Spinal cord (tissue), 10 donors: Measurements from ENCODE around the gene CFLAR. TPM values are rescaled to one million over a fixed set of nuclear protein-coding genes. Genes with fewer than 3 reads are reported as not detected.
"Not testable (repeated sequence)": the region's sequence is repeated elsewhere in the genome, so short reads cannot be mapped to it uniquely, and the experiment has no call there.

Experiments
- DNase-seq, 6 donors: peaks; one replicate each; pipeline versions ENCODE4 v3.0.0 to v3.0.0-alpha.2; 2013 to 2015; ENCODE audit warnings: low spot score in 6 of 6, low read depth in 4 of 6
- H3K27ac ChIP-seq: one replicate; pipeline ENCODE4 v1.5.1; 2013; ENCODE audit warnings: low read depth, low read length, control low read depth
- H3K27me3 ChIP-seq: one replicate; pipeline ENCODE4 v1.6.1; 2013; ENCODE audit warnings: low read length; ENCODE audit not compliant: control insufficient read depth, insufficient read depth
- H3K36me3 ChIP-seq: one replicate; pipeline ENCODE4 v1.6.1; 2013; ENCODE audit warnings: low read length; ENCODE audit not compliant: control insufficient read depth, insufficient read depth
- H3K4me1 ChIP-seq: one replicate; pipeline ENCODE4 v1.6.1; 2013; ENCODE audit warnings: low read length; ENCODE audit not compliant: control insufficient read depth, insufficient read depth
- H3K4me3 ChIP-seq: one replicate; pipeline ENCODE4 v1.5.1; 2013; ENCODE audit warnings: low read depth, low read length, control low read depth
- H3K9me3 ChIP-seq: one replicate; pipeline ENCODE4 v1.6.1; 2013; ENCODE audit warnings: low read length; ENCODE audit not compliant: control insufficient read depth, insufficient read depth
- WGBS: methylation state at CpG from one replicate; pipeline ENCODE4 v1.1.5; 2013; ENCODE audit warnings: missing lambda C conversion rate; ENCODE audit not compliant: insufficient coverage; 5-methylcytosine and 5-hydroxymethylcytosine counted together
- polyA plus RNA-seq, 2 donors: library from polyadenylated mRNA; unstranded; fragments of 120-200 nt; gene quantifications; one replicate each; pipeline ENCODE4 v1.2.1, GENCODE V29; 2013; ENCODE audit not compliant: insufficient read length in 2 of 2
- total RNA-seq, 2 donors: library from RNA; depleted of rRNA in 1 of 2; stranded (reverse); fragments of 120-200 nt in 1 of 2; fragments of >200 nt in 1 of 2; gene quantifications; one replicate each; pipeline versions ENCODE4 v1.2.3 to v1.2.4, GENCODE V29; 2013 to 2014
- donor health status: healthy.

Gene CFLAR
- total and polyA plus RNA-seq, 4 donors, result 28.2 to 81.9 (median 57.6) TPM

DNA sequence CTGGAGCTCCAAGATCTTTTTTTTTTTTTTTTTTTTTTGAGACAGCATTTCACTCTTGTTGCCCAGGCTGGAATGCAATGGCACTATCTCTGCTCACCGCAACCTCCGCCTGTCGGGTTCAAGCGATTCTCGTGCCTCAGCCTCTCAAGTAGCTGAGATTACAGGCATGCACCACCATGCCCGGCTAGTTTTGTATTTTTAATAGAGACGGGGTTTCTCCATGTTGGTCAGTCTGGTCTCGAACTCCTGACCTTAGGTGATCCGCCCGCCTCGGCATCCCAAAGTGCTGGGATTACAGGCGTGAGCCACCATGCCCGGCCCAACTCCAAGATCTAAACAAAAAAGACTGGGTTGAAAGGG lies 1.8 kb downstream of the CFLAR start:
- H3K4me3 ChIP-seq, result peak overlapping the region; percentile 86
- peak overlapping the region; percentile 99 for H3K27ac ChIP-seq
- not testable (repeated sequence) for H3K9me3 ChIP-seq, H3K27me3 ChIP-seq, H3K36me3 ChIP-seq, DNase-seq
- WGBS, result 87% methylated on average over 5 of the region's 13 CpGs
- peaks cover 23% of the 10 kb centered on the region for H3K4me1 ChIP-seq

DNA sequence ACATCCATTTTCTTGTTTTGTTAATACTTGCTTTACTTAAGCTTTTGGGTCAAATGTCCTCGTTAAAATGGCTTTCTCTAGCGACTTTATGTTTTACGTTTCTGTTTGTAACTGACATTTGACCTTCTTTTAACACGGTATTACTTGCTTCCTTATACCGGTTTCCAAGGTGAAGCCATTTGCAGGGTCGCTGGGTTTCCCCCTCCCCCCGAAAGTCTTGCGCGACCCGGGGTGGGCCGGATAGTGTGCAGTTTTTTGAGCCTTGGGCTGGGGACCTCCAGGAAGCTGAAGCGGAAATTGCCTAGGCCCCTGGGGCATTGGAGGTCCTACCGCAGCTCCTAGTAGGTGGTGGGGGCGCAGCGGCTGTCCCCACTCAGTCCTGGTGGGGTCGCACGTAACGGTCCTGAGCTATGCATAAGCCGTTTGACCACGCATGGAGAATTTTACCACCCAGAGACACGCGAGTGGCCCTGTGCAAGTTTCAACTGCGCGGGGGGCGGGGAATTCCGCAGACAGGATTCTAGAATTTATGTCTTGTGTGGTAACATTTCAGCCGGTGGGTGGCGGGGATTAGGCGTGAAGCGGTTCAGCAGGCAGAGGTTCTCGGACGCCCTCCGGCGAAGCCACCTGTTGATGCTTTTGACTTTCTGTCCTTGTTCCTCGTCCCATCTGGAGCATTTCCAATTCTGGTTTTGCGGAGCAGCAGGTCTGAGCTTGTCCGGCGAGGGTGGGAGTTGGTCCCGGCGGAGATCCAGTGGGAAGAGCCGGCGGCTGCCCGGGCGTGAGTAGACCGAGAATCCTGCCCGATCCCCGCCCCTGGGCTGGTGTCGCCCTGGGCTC lies 2.4 kb downstream of the CFLAR start:
- peak overlapping the region; percentile 99 for H3K27ac ChIP-seq
- H3K4me1 ChIP-seq, result peaks cover 23% of the 10 kb centered on the region
- H3K27me3 ChIP-seq, result no peaks in the 10 kb centered on the region
- H3K36me3 ChIP-seq, result no peaks in the 10 kb centered on the region
- peak overlapping the region; percentile 86 for H3K4me3 ChIP-seq
- WGBS, result 1% methylated on average over 42 of the region's 48 CpGs
- no peaks in the 10 kb centered on the region for H3K9me3 ChIP-seq
- DNase-seq, result peak; percentile 27 to 82 (median 41)

DNA sequence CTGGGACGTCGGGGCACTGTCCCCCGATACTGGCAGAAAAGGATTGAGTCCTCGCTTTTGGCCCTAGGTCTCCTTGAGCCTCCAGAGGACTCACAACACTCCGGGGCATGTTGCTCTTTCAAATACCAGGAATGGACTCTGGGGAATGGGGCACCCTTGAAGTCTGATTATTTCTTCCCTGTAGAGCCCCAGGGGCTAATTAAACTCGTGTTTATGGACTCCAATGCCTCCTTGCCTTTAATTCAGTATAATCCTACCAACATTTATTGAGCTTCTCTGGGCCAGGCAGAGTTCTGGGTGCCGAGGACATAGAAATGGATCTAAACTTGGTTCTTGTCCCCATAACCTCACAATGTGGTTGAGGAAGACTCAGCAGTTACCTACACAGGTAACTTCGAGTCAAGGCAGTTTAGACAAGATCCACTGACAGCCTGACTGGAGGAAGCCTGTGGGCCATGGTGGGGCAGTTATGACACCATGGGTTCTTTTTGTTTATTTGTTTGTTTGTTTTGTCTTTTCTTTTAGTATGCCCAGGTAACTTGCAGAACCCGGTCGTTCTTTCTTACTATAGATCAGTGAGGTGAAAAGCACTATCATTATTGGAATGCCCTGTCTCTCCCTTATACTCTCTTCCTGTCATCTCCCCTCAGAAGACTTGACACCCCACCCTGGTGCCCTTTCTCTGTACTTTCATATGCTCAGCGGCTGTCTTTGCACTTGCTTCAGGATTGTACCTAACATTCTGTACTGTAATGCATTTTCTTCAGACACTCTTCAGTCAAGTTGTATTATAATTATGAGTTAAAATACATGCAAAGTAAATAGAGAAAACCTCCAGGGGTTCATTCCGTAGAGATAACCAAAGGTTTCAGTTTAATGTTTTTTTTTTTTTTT lies 3.2 kb downstream of the CFLAR start:
- Histone ChIP-seq H3K9me3 (no peaks in the 10 kb centered on the region), H3K4me3 (peak overlapping the region; percentile 86), H3K4me1 (peaks cover 23% of the 10 kb centered on the region), H3K27ac (peak overlapping the region; percentile 99), H3K36me3 (no peaks in the 10 kb centered on the region), H3K27me3 (no peaks in the 10 kb centered on the region)
- peak in 2 of 6 donors; percentile 22 to 55 for DNase-seq
- WGBS, result 14% methylated on average over 7 of the region's 12 CpGs

DNA sequence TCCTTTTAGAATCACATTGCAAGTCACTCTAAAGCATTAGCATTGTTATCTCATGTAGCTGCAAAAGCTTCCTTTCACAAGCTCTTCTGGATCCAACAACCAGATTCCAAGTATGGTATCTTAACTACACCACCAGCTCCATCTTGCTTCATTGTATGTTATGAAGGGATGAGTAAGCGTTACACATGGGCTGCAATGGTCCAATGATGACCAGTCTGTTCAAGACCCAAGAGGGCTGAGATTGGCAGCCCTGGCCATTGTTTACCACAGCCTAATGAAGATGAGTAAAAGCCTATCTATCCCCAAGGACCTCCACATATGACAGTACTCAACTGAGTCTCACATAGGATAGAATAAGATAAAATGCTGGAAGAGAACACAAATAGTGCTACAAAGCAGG lies 6.3 kb downstream of the CFLAR start:
- H3K27ac ChIP-seq, result no peak overlapping the region
- H3K36me3 ChIP-seq, result no peaks in the 10 kb centered on the region
- H3K4me1 ChIP-seq, result peaks cover 25% of the 10 kb centered on the region
- WGBS, result no CpG with 5 or more reads among the region's 1 CpG
- no peak for DNase-seq
- no peaks in the 10 kb centered on the region for H3K27me3 ChIP-seq
- no peaks in the 10 kb centered on the region for H3K9me3 ChIP-seq
- H3K4me3 ChIP-seq, result no peak overlapping the region

DNA sequence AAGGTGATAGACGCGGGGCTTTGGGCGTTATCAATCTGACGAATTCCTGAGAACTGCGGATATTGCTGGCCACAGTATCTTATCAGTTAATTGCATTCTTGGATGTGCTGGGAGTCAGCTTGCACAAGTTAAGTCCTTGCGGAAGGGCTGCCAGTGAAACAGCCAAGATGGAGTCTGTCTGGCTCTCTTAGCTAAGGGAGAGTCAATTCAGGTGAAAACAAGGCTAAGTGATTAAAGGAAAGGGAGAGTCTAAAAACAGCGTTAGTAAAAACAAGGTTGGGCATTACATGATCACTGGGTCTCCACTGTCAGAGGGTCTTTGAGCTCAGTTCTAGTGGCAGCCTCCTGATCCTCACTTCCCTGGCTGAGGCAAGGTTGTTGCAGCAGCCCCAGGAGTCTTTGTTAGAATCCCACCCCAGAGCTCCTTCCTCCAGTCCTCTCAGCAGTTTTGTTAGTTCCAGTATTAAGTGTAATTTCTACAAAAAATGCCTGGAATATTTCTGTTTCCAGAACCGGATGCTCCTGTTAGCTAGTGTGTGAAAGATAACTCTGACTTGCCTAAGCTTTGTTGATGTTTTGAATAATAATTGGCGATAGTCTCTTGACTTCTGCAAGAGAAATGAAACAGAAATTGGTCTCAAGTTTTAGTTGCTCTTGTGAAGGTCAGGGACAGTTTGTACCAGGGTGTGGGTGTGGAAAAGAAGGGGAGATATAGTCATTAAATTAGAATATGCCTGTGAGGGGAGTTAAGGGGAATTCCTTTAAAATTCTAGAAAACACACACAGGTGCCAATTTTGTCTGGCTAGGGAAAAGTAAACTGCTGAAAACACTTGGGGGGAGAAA lies 10.6 kb downstream of the CFLAR start:
- WGBS, result 79% methylated on average over 7 of the region's 9 CpGs
- H3K4me1 ChIP-seq, result peaks cover 9% of the 10 kb centered on the region
- H3K27me3 ChIP-seq, result no peaks in the 10 kb centered on the region

DNA sequence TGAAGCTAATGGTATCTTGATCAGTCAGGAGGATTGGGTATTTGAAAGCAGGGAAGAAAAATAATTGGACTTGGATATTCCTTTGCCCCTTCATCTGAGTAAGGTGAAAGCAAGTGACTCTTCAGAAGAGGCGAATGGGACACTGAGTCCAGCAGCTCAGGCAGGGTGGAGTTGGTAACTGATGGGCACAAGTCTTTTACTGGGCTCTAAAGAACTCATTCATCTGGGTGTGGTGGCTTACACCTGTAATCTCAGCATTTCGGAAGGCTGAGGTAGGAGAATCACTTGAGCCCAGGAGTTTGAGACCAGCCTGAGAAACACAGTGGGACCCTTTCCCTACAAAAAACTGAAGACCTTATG lies 11.2 kb downstream of the CFLAR start:
- peak overlapping the region; percentile 31 for H3K27ac ChIP-seq
- 100% methylated on average over 1 of the region's 2 CpGs for WGBS
- H3K36me3 ChIP-seq, result no peaks in the 10 kb centered on the region
- H3K4me3 ChIP-seq, result no peak overlapping the region
- DNase-seq, result no peak
- H3K9me3 ChIP-seq, result no peaks in the 10 kb centered on the region
- no peaks in the 10 kb centered on the region for H3K27me3 ChIP-seq
- H3K4me1 ChIP-seq, result peaks cover 9% of the 10 kb centered on the region

More for the DNA sequence above, 10.6 kb downstream of the CFLAR start:
- peak overlapping the region; percentile 31 for H3K27ac ChIP-seq
- DNase-seq, result no peak
- H3K4me3 ChIP-seq, result no peak overlapping the region
- H3K36me3 ChIP-seq, result no peaks in the 10 kb centered on the region
- no peaks in the 10 kb centered on the region for H3K9me3 ChIP-seq

DNA sequence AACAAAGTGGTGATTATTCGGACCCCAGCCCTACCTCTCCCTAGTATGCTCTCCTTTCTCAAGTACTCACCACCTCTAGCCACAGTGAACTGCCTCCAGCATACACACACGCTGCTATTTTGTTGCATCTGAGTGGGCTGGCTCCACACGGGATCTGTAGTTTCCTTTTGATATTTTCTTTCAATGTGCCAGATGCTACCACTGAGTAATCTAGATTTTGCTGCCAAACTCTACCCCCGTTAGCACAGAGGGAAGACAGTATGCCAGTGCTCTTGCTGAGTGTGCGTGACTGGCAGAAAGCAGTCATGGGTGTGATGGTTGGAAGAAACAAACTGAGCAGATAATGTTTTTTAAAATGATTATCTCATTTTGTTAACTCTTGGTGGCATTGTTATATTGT lies 11.6 kb downstream of the CFLAR start:
- 0% methylated on average over 2 of the region's 5 CpGs for WGBS
- DNase-seq, result peak in 4 of 6 donors; percentile 31 to 90 (median 62)
- no peaks in the 10 kb centered on the region for H3K9me3 ChIP-seq
- H3K27ac ChIP-seq, result peak overlapping the region; percentile 31
- no peak overlapping the region for H3K4me3 ChIP-seq
- H3K36me3 ChIP-seq, result no peaks in the 10 kb centered on the region
- no peaks in the 10 kb centered on the region for H3K27me3 ChIP-seq
- H3K4me1 ChIP-seq, result peaks cover 9% of the 10 kb centered on the region

DNA sequence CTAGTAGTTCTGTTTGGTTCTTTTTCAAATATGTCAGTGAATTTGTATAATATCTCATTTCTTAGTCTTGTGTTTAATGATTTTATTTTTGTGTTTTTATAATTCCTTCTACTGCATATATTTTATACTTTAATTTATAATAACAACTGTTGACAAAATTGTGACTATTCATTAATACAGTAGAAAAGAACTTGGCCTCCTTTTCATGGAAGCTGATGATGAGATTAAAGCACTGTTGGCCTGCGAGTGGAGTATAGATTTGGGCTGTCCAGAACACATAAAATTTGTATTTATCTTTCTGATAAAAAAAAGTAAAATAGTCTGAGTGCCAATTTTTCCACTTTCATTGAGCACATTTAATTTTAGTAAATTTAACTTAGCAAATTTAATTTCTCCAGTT lies 12.1 kb downstream of the CFLAR start:
- Histone ChIP-seq H3K4me1 (peaks cover 9% of the 10 kb centered on the region), H3K36me3 (no peaks in the 10 kb centered on the region), H3K27me3 (no peaks in the 10 kb centered on the region), H3K27ac (no peak overlapping the region), H3K9me3 (no peaks in the 10 kb centered on the region), H3K4me3 (no peak overlapping the region)
- no peak for DNase-seq
- no CpG with 5 or more reads among the region's 1 CpG for WGBS

DNA sequence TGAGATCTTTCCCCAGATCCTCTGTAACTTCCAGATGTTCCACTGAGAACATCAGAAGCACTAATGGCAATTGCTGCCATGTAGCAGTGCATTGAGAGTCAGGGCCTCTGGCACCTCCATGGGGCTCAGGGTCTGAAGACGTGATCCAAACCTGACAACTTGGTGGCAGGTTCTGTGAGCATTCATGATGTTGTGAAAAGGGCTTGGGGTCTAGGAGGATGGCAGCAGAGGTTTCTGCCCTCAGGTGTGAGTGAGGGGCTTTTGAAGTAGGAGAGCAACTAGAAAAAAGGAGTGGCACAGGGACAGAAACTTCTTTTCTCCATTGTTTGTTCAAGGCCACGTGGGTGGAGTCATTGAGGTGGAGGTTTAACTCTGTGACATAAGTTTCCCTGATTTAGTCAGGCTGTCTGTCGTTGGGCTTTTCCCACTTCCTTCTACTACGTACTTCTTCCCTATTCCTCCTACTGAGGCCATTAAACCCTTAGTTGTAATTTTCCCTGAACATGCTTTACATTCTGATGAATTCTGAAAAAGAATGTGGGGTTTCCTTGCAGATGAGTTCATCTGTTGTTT lies 13.1 kb downstream of the CFLAR start:
- no peak overlapping the region for H3K4me3 ChIP-seq
- H3K4me1 ChIP-seq, result peaks cover 9% of the 10 kb centered on the region
- H3K36me3 ChIP-seq, result peaks cover 3% of the 10 kb centered on the region
- 69% methylated on average over 1 of the region's 4 CpGs for WGBS
- no peaks in the 10 kb centered on the region for H3K27me3 ChIP-seq
- DNase-seq, result no peak
- H3K27ac ChIP-seq, result peak overlapping the region; percentile 16
- H3K9me3 ChIP-seq, result no peaks in the 10 kb centered on the region
